Skin epidermis (tissue), 12 donors: ENCODE data around the gene CDH18.

Source experiments
- H3K27ac ChIP-seq, 21 experiments: fragments of 200-600 bp; sonication (generic) in 11 of 21; one replicate each; pipeline ENCODE4 v1.5.0; 2020; ENCODE audit warnings: mild to moderate bottlenecking in 3 of 21, inconsistent platforms in 2 of 21, moderate library complexity in 2 of 21
- H3K4me3 ChIP-seq, 7 experiments: fragments of 200-600 bp; sonication (generic) in 2 of 7; one replicate each; pipeline ENCODE4 v1.5.0; 2020; ENCODE audit warnings: inconsistent platforms in 2 of 7, mild to moderate bottlenecking in 2 of 7, moderate library complexity in 1 of 7

Gene CDH18

GRCh38 chr5:19940192-19940591, 47.8 kb downstream of the CDH18 start:
- Histone ChIP-seq H3K4me3 (no peak overlapping the region), H3K27ac (no peak overlapping the region)

GRCh38 chr5:19930451-19930850, 57.5 kb downstream of the CDH18 start:
- Histone ChIP-seq H3K27ac (no peak overlapping the region), H3K4me3 (no peak overlapping the region)

DNA sequence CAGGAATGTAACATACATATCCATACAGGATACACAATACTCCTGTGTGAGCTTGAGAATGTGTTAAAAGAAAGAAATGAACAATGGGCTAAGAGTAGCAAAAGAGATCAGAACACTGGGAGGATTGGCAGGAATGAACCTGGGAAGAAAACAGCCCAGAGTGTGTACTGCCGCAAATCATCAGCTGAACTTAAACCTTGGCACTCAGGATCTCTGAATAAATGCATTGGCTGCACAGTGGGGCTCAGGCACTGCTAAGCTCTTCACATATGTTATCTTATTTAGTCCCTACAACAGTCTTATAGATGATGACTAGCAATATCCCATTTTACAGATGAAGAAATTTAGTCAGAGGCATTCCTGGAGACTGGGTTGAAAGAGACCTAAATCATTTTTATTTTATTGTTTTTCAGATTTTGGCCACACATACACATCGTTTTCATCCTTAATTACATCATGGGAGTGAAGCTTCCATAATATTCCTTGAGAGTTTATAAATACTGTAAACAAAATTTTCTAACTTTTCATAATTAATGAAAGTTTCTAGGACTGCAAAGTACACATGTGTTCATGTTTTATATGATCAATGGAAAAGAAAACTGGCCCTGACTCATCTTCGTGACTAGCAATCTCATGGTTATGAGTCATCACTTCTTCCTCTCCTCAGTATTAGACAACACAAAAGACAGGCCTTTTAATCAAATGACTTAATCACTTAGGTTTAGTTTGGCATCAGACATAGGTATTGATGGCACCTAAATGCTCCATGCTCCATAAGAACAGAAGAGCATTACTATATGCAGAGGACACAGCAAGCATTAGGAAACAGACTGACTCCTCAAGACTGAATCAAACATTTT, 59.2 kb downstream of the CDH18 start:
- peak overlapping the region in 3 of 21 experiments; percentile 10 to 46 (median 33) for H3K27ac ChIP-seq
- H3K4me3 ChIP-seq = no peak overlapping the region

GRCh38 chr5:19927919-19928318, 60.1 kb downstream of the CDH18 start:
- H3K27ac ChIP-seq = no peak overlapping the region
- no peak overlapping the region for H3K4me3 ChIP-seq

GRCh38 chr5:19927170-19927569, 60.8 kb downstream of the CDH18 start:
- no peak overlapping the region for H3K27ac ChIP-seq
- no peak overlapping the region for H3K4me3 ChIP-seq

DNA sequence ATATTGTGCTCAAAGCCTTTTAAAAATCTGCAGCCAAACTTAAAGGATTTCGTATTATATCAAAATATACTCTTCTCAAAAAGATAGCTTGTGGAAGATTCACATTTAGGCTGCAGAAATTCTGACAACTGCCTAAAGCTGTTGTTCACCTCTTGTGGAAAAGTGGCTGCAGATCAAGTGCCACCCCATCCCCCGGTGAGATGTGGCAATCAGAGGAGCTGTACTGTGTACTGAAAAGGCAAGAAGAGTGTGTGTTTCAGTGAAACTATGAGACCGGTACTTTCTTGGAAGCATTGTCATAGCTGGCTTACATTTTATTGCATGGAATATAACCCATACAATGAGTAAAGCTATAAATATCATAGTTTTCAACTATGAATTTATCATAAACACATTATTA, 64.3 kb downstream of the CDH18 start:
- no peak overlapping the region for H3K4me3 ChIP-seq

GRCh38 chr5:19920761-19921160, 67.2 kb downstream of the CDH18 start:
- H3K4me3 ChIP-seq = no peak overlapping the region
- H3K27ac ChIP-seq = no peak overlapping the region

More for the DNA sequence above, 64.3 kb downstream of the CDH18 start:
- no peak overlapping the region for H3K27ac ChIP-seq

DNA sequence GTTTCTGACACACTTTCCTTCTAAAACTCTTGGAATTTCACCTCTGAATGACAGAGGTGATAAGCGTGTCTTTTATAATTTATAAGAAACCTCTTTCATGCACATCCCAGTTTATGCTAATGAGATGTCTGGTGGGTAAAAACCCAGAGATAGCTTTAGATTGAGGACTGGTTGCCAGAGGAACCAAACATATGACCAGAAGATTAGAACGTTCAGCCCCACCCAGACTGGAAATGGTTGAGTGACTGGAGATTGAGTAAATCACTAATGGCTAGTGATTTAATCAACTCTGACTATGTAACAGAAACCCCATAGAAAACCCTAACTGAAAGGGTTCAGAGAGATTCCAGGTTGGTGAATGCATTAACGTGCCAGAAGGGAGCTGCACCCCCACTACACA, 69.2 kb downstream of the CDH18 start:
- Histone ChIP-seq H3K27ac (no peak overlapping the region), H3K4me3 (no peak overlapping the region)

GRCh38 chr5:19917588-19918122, 70.3 kb downstream of the CDH18 start:
- H3K27ac ChIP-seq = no peak overlapping the region
- no peak overlapping the region for H3K4me3 ChIP-seq

- H3K4me3 ChIP-seq = no peak overlapping the region
These were observed 77.9 kb downstream of the CDH18 start for GRCh38 chr5:19910136-19910535.

GRCh38 chr5:19904766-19905165, 83.2 kb downstream of the CDH18 start:
- no peak overlapping the region for H3K4me3 ChIP-seq
- H3K27ac ChIP-seq = no peak overlapping the region

More at GRCh38 chr5:19910136-19910535, 77.9 kb downstream of the CDH18 start:
- H3K27ac ChIP-seq = no peak overlapping the region

DNA sequence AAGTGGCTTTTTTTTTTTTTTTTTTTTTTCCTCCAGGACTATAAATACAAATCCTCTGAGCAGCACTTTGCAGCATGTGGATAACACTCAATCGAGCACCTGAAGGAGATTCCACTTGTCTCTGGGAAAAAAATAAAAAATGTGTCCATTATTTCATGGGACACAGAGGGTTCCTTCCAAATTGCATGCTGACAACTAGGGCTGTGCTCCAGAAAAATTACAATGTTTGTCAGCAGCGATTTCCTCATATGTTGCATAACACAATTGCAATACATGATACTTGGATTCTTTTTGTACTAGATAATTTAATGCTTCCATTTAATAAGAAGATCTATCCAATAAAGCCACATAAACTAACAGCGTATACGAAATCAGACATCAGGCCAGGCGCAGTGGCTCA, 84.4 kb downstream of the CDH18 start:
- no peak overlapping the region for H3K27ac ChIP-seq
- H3K4me3 ChIP-seq = no peak overlapping the region

- H3K27ac ChIP-seq = no peak overlapping the region
These were observed 85.6 kb downstream of the CDH18 start for GRCh38 chr5:19902316-19902934.

GRCh38 chr5:19900269-19900668, 87.7 kb downstream of the CDH18 start:
- Histone ChIP-seq H3K27ac (no peak overlapping the region), H3K4me3 (no peak overlapping the region)

More at GRCh38 chr5:19902316-19902934, 85.6 kb downstream of the CDH18 start:
- H3K4me3 ChIP-seq = no peak overlapping the region

DNA sequence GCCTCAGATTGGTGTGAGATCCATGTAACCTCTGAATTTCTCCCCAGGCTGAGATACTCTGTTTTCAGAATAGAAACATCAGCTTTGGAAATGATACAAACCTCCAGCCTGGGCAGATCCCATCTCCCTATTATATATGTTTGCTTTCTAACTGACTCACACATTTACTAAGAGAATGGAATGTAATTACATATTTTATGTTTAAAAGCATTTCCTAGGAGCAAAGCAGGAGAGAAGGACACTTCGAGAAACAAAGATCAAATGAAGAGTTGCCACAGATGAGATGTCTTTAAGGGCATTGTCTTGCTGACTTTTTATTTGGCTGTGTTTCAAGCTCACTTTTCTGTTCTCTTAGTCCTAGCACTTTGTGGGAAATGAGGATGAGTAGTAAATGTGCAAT, 96.3 kb downstream of the CDH18 start:
- H3K4me3 ChIP-seq = no peak overlapping the region
- H3K27ac ChIP-seq = no peak overlapping the region

DNA sequence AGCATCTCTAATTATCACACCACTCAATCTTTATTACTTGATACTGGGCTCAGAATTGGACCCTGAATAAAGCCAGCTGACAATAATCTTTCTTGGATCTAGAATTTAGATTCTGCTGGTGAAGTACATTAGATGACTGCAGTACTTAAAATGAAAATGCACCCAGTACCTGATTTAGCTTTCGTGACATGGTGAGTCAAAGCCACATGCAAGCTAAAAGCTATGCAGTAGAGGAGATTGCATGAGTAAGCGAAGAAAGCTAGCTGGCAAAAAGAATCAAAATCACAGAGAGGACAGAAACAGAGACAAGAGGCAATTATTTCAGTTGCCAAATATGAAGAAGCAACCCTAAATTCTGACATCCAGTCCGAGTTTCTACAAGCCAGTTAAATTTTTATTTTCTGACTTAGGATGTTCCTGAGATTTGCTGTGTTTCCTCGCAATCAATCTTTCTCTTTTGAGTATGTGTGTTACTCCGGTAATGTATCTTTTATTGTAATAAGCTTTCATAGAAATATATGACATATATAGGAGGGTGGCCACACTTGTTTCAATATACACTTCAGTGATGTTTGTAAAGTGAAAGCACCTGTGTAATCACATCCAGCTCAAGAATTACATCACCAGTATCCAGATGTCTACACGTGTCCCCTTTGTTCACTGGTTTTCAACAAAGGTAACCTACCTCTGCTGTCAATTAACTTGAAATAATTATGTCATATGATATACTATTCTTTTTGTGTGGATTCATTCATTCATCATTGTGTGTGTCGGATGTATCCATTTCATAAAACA, 101.7 kb downstream of the CDH18 start:
- no peak overlapping the region for H3K27ac ChIP-seq
- H3K4me3 ChIP-seq = no peak overlapping the region

DNA sequence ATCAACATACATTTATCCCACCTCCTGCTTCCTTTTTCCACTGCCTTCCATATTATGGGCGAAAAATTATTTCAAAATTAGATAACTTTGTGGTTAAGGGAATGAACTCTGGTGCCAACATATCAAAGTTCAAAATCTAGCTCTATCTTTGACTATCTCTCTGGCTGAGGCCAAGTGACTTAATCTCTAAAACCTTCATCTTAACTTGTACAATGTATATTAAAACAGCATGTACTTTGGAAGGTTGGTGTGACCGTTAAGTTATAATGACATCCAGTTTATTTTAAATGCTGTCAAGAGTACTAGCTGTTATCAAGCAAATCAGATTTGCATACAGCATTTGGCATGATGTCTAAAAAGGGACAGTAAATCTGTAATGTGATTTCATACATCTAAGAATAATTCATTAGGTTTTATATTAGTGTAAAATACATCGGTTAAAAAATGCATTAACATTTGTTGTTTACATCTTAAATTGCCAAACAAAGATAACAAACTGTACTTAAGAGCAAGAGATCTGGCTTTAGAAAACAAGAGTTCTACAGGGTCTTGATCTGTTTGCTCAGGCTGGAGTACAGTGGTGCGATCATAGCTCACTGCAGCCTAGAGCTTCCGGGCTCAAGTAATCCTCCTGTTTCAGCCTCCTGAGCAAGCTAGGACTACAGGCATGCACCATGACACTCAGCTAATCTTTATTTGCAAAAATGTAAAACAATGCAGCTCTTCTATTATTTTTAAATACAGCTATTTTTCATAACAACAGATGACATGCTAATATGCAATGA, 102.8 kb downstream of the CDH18 start:
- H3K27ac ChIP-seq = no peak overlapping the region
- no peak overlapping the region for H3K4me3 ChIP-seq

- H3K27ac ChIP-seq = no peak overlapping the region
- no peak overlapping the region for H3K4me3 ChIP-seq
These were observed 107.1 kb downstream of the CDH18 start for GRCh38 chr5:19880859-19881436.

DNA sequence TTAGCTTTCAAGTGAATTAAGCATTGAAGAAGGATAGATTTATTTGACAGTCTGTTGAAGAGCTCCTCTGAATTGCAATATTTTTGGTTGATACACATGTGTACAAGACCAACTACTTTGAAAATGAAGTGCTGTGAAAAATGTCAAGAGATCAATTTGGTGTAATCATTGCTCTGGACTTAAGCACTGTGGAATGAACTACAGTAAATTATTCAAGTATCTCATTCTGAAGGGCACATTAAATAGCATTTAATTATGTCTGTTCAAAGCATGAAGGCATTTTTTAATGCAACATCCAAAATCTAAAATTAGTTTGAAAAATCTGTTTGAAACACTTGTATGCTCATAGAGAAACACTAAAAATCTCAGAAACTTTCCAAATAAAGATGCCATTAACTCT, 107.5 kb downstream of the CDH18 start:
- Histone ChIP-seq H3K27ac (no peak overlapping the region), H3K4me3 (no peak overlapping the region)
